Loucy (cell line): Measurements from ENCODE around the gene ILDR1.

ENCODE experiments used
- CTCF ChIP-seq: fragments of 200-600 bp; sonication (generic); conservative IDR thresholded peaks from 2 replicates; pipeline ENCODE4 v1.5.1; 2014; ENCODE audit warnings: mild to moderate bottlenecking, antibody characterized with exemption, low read length
- EZH2phosphoT487 ChIP-seq: fragments of 200-600 bp; IDR thresholded peaks from 2 replicates; pipeline ENCODE4 v1.6.1; 2018; ENCODE audit warnings: antibody characterized with exemption, mild to moderate bottlenecking, moderate library complexity, borderline replicate concordance

DNA sequence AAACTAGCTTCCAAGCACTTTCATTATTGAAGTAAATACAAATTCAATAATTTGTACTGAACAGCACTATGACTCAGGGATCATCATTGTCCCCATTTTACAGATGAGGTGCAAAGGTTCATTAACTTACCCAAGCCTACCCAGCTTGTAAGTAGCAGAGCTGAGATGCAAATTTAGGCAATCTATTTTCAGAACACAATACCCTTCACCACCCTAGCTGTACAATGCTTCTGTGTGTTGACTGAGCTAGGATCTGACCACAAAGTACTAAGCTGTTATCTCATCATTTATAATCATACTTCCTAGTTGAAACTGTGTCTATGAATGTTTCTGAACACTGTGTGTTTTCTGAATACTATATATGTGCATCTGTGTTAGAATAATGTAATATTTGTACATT, 3.2 kb upstream of the ILDR1 start:
- TF ChIP-seq CTCF (no peak), EZH2phosphoT487 (no peak)
